Astrocyte of the cerebellum (primary cell): Measurements from ENCODE around the gene RNF19B.

Experiments
- DNase-seq: peaks from one replicate; pipeline ENCODE4 v3.0.0-alpha.2; 2011; ENCODE audit warnings: low read depth
- H3K4me3 ChIP-seq: 2 replicates; pipeline ENCODE4 v1.5.1; 2011; ENCODE audit warnings: mild to moderate bottlenecking, low read depth, low read length, moderate library complexity
- CTCF ChIP-seq: IDR thresholded peaks from 2 replicates; pipeline ENCODE4 v1.5.1; 2012; ENCODE audit warnings: low read length, low read depth, moderate library complexity, mild to moderate bottlenecking; ENCODE audit errors: missing control alignments
- in situ Hi-C: cut with HindIII; loops from 2 replicates; pipeline ENCODE4 v1.10.0; 2017; ENCODE audit warnings: low sequenced_read_pairs

The RNF19B gene

GRCh38 chr1:32895325-32896215 is 69.0 kb downstream of the RNF19B start:
- no peak overlapping the region for H3K4me3 ChIP-seq
- no peak for DNase-seq
- TF ChIP-seq CTCF: no peak
- in situ Hi-C loops: no loop called here

GRCh38 chr1:32894681-32895080 is 69.9 kb downstream of the RNF19B start:
- DNase-seq: no peak
- in situ Hi-C loops: no loop called here
- TF ChIP-seq CTCF: no peak
- no peak overlapping the region for H3K4me3 ChIP-seq

GRCh38 chr1:32894019-32894600 is 70.5 kb downstream of the RNF19B start:
- in situ Hi-C loops: no loop called here
- TF ChIP-seq CTCF: no peak
- H3K4me3 ChIP-seq: peak overlapping the region; percentile 44

GRCh38 chr1:32893198-32894018 is 71.2 kb downstream of the RNF19B start:
- in situ Hi-C loops: no loop called here
- peak overlapping the region; percentile 44 for H3K4me3 ChIP-seq
- no peak for DNase-seq
- TF ChIP-seq CTCF: peak; percentile 3

More at GRCh38 chr1:32894019-32894600, 70.5 kb downstream of the RNF19B start:
- DNase-seq: no peak

- peak overlapping the region; percentile 44 for H3K4me3 ChIP-seq
- no peak for DNase-seq
- TF ChIP-seq CTCF: peak; percentile 21
- in situ Hi-C loops: no loop called here
Observed at GRCh38 chr1:32892368-32893197, 72.0 kb downstream of the RNF19B start.

GRCh38 chr1:32891630-32892029 is 73.0 kb downstream of the RNF19B start:
- TF ChIP-seq CTCF: no peak
- in situ Hi-C loops: no loop called here
- no peak for DNase-seq
- no peak overlapping the region for H3K4me3 ChIP-seq
